ENCODE data around the gene FAM221A. TPM values are rescaled to one million over a fixed set of nuclear protein-coding genes. Genes with fewer than 3 reads are reported as not detected.
"Not testable (repeated sequence)": the region's sequence is repeated elsewhere in the genome, so short reads cannot be mapped to it uniquely, and the experiment has no call there.

FAM221A gene
- total RNA-seq, 1 experiment from 2014 or later: 1.5 TPM

- peaks cover 20% of the 10 kb centered on the region for H3K4me1 ChIP-seq
- peak in 1 of 2 experiments; percentile 13 for DNase-seq
Observed at GRCh38 chr7:23715099-23715498, 35.1 kb downstream of the FAM221A start.

GRCh38 chr7:23717788-23718187 is 37.8 kb downstream of the FAM221A start:
- Histone ChIP-seq H3K27me3 (no peaks in the 10 kb centered on the region), H3K9me3 (replicated peaks) (no peaks in the 10 kb centered on the region), H3K36me3 (no peaks in the 10 kb centered on the region), H3K4me3 (no peak overlapping the region), H3K4me1 (peaks cover 17% of the 10 kb centered on the region), H3K27ac (no peak overlapping the region)
- no peak for DNase-seq

More at GRCh38 chr7:23715099-23715498, 35.1 kb downstream of the FAM221A start:
- Histone ChIP-seq H3K27ac (no peak overlapping the region), H3K27me3 (no peaks in the 10 kb centered on the region), H3K9me3 (replicated peaks) (no peaks in the 10 kb centered on the region), H3K4me3 (no peak overlapping the region), H3K36me3 (no peaks in the 10 kb centered on the region)

GRCh38 chr7:23721456-23721855 is 41.5 kb downstream of the FAM221A start:
- Histone ChIP-seq H3K9me3 (replicated peaks) (no peaks in the 10 kb centered on the region), H3K4me1 (no peaks in the 10 kb centered on the region), H3K4me3 (no peak overlapping the region), H3K36me3 (no peaks in the 10 kb centered on the region), H3K27me3 (no peaks in the 10 kb centered on the region), H3K27ac (no peak overlapping the region)
- DNase-seq: no peak

GRCh38 chr7:23722587-23723216 is 42.7 kb downstream of the FAM221A start:
- H3K9me3 ChIP-seq (replicated peaks); H3K4me1 ChIP-seq; H3K27me3 ChIP-seq; DNase-seq; H3K27ac ChIP-seq; H3K4me3 ChIP-seq; H3K36me3 ChIP-seq: not testable (repeated sequence)

- not testable (repeated sequence) for H3K27me3 ChIP-seq; DNase-seq; H3K4me3 ChIP-seq; H3K36me3 ChIP-seq; H3K4me1 ChIP-seq; H3K9me3 ChIP-seq (replicated peaks); H3K27ac ChIP-seq
Observed at GRCh38 chr7:23724113-23724512, 44.1 kb downstream of the FAM221A start.

- Histone ChIP-seq H3K36me3 (no peaks in the 10 kb centered on the region), H3K4me3 (no peak overlapping the region), H3K27ac (no peak overlapping the region), H3K27me3 (no peaks in the 10 kb centered on the region), H3K4me1 (no peaks in the 10 kb centered on the region), H3K9me3 (replicated peaks) (0 out of 2 replicates have a peak, but pooled peaks cover 4% of the 10 kb centered on the region)
- DNase-seq: no peak
Observed at GRCh38 chr7:23742051-23742450, 62.1 kb downstream of the FAM221A start.

GRCh38 chr7:23743226-23743625 is 63.2 kb downstream of the FAM221A start:
- no peak for DNase-seq
- no peak overlapping the region for H3K4me3 ChIP-seq
- H3K4me1 ChIP-seq: no peaks in the 10 kb centered on the region
- no peak overlapping the region for H3K27ac ChIP-seq
- H3K36me3 ChIP-seq: no peaks in the 10 kb centered on the region
- H3K9me3 ChIP-seq (replicated peaks): 0 out of 2 replicates have a peak, but pooled peaks cover 4% of the 10 kb centered on the region
- H3K27me3 ChIP-seq: no peaks in the 10 kb centered on the region

- DNase-seq: no peak
- Histone ChIP-seq H3K4me1 (no peaks in the 10 kb centered on the region), H3K27ac (no peak overlapping the region), H3K27me3 (no peaks in the 10 kb centered on the region), H3K4me3 (no peak overlapping the region), H3K36me3 (no peaks in the 10 kb centered on the region), H3K9me3 (replicated peaks) (0 out of 2 replicates have a peak, but pooled peaks cover 4% of the 10 kb centered on the region)
Observed at GRCh38 chr7:23746629-23747028, 66.6 kb downstream of the FAM221A start.

GRCh38 chr7:23751852-23752251 is 71.9 kb downstream of the FAM221A start:
- Histone ChIP-seq H3K27me3 (no peaks in the 10 kb centered on the region), H3K9me3 (replicated peaks) (no peaks in the 10 kb centered on the region)
- no peak for DNase-seq

More at GRCh38 chr7:23751852-23752251, 71.9 kb downstream of the FAM221A start:
- Histone ChIP-seq H3K4me1 (peaks cover 2% of the 10 kb centered on the region; the same call in 1 of the 2 replicates), H3K27ac (no peak overlapping the region), H3K36me3 (no peaks in the 10 kb centered on the region), H3K4me3 (no peak overlapping the region)

Other genes with a start within 250 kb of the FAM221A start
- gene IGF2BP3, start 209.7 kb upstream of the FAM221A start, total RNA-seq (2014; rRNA removed; shearing (Covaris generic)): 105 and 120 TPM in 2 replicates
- 50.0 and 51.2 TPM in 2 replicates for gene TRA2A, start 148.2 kb upstream of the FAM221A start, total RNA-seq (2014; rRNA removed; shearing (Covaris generic))
- gene CCDC126, start 82.8 kb upstream of the FAM221A start, total RNA-seq (2014; rRNA removed; shearing (Covaris generic)): 14.7 and 15.0 TPM in 2 replicates
- 0.08 TPM in 1 of 2 replicates, not detected in the other for gene STK31, start 30.0 kb downstream of the FAM221A start, total RNA-seq (2014; rRNA removed; shearing (Covaris generic))

Data from SJCRH30 (cell line).